ENCODE data around the gene CMTM5. TPM values are rescaled to one million over a fixed set of nuclear protein-coding genes. Genes with fewer than 3 reads are reported as not detected.

CMTM5 gene
- total RNA-seq, 1 experiment from 2014 or later, result not detected

GRCh38 chr14:23423657-23424056 lies 46.8 kb downstream of the CMTM5 start:
- Histone ChIP-seq H3K4me3 (replicated peaks in 1 of 2; ENCODE audit: low read depth in 1 of 2, low read length in 2 of 2) (no peak overlapping the region), H3K79me2 (ENCODE audit: insufficient read depth, low read length) (no peaks in the 10 kb centered on the region), H4K20me1 (ENCODE audit: insufficient read depth) (no peaks in the 10 kb centered on the region), H3K9ac (ENCODE audit: low read length) (no peak overlapping the region), H3K9me3 (ENCODE audit: control insufficient read depth in 1 of 2, insufficient read depth in 1 of 2, low read depth in 1 of 2, low read length in 2 of 2) (no peaks in the 10 kb centered on the region), H2AFZ (ENCODE audit: low read depth, low read length, poor library complexity, severe bottlenecking) (no peak overlapping the region), H3K27ac (ENCODE audit: low read depth, low read length) (no peak overlapping the region), H3K4me2 (ENCODE audit: low read length) (no peak overlapping the region), H3K27me3 (ENCODE audit: insufficient read depth, low read length) (peaks cover 7% of the 10 kb centered on the region; the same call in 1 of the 2 replicates), H3K4me1 (ENCODE audit: control insufficient read depth in 1 of 2, insufficient read depth in 2 of 2, low read length in 2 of 2) (no peaks in the 10 kb centered on the region), H3K9me2 (ENCODE audit: insufficient read depth) (no peaks in the 10 kb centered on the region), H3K36me3 (ENCODE audit: control insufficient read depth in 1 of 2, insufficient read depth in 2 of 2, low read length in 2 of 2) (no peaks in the 10 kb centered on the region)
- no TSS peak for BruUV-seq (replicated peaks)
- TF ChIP-seq JUND (IDR thresholded peaks at IDR 0.05) (no peak), RAD21 (IDR thresholded peaks at IDR 0.05; ENCODE audit: low read depth) (no peak), YY1 (IDR thresholded peaks at IDR 0.05; ENCODE audit: extremely low read depth, insufficient replicate concordance, low read depth, low read length) (no peak), CTCF (IDR thresholded peaks at IDR 0.05 in 2 of 3, conservative IDR thresholded peaks at IDR 0.05 in 1 of 3; ENCODE audit: borderline replicate concordance in 1 of 3, insufficient read depth in 1 of 3, low read depth in 2 of 3, low read length in 2 of 3) (no peak), EGR1 (IDR thresholded peaks at IDR 0.05; ENCODE audit: low read depth) (no peak), SRF (IDR thresholded peaks at IDR 0.05; ENCODE audit: low read depth) (no peak), FOSL1 (IDR thresholded peaks at IDR 0.05; ENCODE audit: low read depth) (no peak), TCF7L2 (IDR thresholded peaks at IDR 0.05; ENCODE audit: borderline replicate concordance, extremely low read depth, insufficient read depth, insufficient read length) (no peak), MAX (IDR thresholded peaks at IDR 0.05) (no peak), CBX3 (IDR thresholded peaks at IDR 0.05; ENCODE audit: low read depth) (no peak)
- TF ChIP-seq, protein P1, sequence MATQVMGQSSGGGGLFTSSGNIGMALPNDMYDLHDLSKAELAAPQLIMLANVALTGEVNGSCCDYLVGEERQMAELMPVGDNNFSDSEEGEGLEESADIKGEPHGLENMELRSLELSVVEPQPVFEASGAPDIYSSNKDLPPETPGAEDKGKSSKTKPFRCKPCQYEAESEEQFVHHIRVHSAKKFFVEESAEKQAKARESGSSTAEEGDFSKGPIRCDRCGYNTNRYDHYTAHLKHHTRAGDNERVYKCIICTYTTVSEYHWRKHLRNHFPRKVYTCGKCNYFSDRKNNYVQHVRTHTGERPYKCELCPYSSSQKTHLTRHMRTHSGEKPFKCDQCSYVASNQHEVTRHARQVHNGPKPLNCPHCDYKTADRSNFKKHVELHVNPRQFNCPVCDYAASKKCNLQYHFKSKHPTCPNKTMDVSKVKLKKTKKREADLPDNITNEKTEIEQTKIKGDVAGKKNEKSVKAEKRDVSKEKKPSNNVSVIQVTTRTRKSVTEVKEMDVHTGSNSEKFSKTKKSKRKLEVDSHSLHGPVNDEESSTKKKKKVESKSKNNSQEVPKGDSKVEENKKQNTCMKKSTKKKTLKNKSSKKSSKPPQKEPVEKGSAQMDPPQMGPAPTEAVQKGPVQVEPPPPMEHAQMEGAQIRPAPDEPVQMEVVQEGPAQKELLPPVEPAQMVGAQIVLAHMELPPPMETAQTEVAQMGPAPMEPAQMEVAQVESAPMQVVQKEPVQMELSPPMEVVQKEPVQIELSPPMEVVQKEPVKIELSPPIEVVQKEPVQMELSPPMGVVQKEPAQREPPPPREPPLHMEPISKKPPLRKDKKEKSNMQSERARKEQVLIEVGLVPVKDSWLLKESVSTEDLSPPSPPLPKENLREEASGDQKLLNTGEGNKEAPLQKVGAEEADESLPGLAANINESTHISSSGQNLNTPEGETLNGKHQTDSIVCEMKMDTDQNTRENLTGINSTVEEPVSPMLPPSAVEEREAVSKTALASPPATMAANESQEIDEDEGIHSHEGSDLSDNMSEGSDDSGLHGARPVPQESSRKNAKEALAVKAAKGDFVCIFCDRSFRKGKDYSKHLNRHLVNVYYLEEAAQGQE (IDR thresholded peaks at IDR 0.05; ENCODE audit: low read depth), result no peak
- TF ChIP-seq, protein P2, sequence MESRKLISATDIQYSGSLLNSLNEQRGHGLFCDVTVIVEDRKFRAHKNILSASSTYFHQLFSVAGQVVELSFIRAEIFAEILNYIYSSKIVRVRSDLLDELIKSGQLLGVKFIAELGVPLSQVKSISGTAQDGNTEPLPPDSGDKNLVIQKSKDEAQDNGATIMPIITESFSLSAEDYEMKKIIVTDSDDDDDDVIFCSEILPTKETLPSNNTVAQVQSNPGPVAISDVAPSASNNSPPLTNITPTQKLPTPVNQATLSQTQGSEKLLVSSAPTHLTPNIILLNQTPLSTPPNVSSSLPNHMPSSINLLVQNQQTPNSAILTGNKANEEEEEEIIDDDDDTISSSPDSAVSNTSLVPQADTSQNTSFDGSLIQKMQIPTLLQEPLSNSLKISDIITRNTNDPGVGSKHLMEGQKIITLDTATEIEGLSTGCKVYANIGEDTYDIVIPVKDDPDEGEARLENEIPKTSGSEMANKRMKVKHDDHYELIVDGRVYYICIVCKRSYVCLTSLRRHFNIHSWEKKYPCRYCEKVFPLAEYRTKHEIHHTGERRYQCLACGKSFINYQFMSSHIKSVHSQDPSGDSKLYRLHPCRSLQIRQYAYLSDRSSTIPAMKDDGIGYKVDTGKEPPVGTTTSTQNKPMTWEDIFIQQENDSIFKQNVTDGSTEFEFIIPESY (IDR thresholded peaks at IDR 0.05; ENCODE audit: extremely low read depth, insufficient replicate concordance, low read length), result no peak
- TF ChIP-seq, protein P3, sequence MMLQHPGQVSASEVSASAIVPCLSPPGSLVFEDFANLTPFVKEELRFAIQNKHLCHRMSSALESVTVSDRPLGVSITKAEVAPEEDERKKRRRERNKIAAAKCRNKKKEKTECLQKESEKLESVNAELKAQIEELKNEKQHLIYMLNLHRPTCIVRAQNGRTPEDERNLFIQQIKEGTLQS (IDR thresholded peaks at IDR 0.05), result no peak
- RAD21 ChIA-PET (ENCODE audit: low non-redundant PET in 1 of 2, low total read pairs in 2 of 2, uncharacterized antibody in 2 of 2, unreplicated experiment in 2 of 2), result no interaction called here
- intact Hi-C loops (cut with micrococcal nuclease), result no loop called here
- POLR2A ChIA-PET, result no interaction called here
- CTCF ChIA-PET, result no interaction called here
- DNase-seq (ENCODE audit: low read depth, low spot score) (no peak), ATAC-seq (no peak)

All from HCT116 (cell line).